Lower leg skin (tissue), 4 donors: ENCODE results near the gene CRIP1. TPM values are rescaled to one million over a fixed set of nuclear protein-coding genes. Genes with fewer than 3 reads are reported as not detected.

Experiments used
- DNase-seq, 2 donors: peaks; one replicate each; pipeline ENCODE4 v3.0.0-alpha.2; 2019; ENCODE audit warnings: low spot score in 2 of 2
- H3K4me3 ChIP-seq: fragments of 200-600 bp; sonication (generic); 2 replicates; pipeline ENCODE4 v1.5.1; 2017; ENCODE audit warnings: mild to moderate bottlenecking, low read depth; ENCODE audit not compliant: poor library complexity, severe bottlenecking
- POLR2A ChIP-seq, 2 donors: fragments of 450-650 bp; IDR thresholded peaks; one replicate each; pipeline ENCODE4 v1.6.1; 2016 to 2017; ENCODE audit warnings: antibody characterized with exemption in 2 of 2, mild to moderate bottlenecking in 1 of 2, moderate library complexity in 1 of 2
- WGBS, 2 donors: methylation state at CpG; one replicate each; pipeline ENCODE4 v1.1.5; 2018; 5-methylcytosine and 5-hydroxymethylcytosine counted together
- intact Hi-C: fragments of 100-400 bp; cut with DNase I; formaldehyde crosslinking; loops from one replicate; pipeline ENCODE4 v1.15.0; 2023; ENCODE audit warnings: low total_unique reads
- total RNA-seq, 4 donors: library from RNA; depleted of rRNA; stranded (reverse); fragments of >200 nt; gene quantifications; one replicate each; pipeline ENCODE4 v1.1.0, GENCODE V29; 2016
- TF ChIP-seq, protein P1 (sequence below), 3 donors: fragments of 450-650 bp; IDR thresholded peaks; one replicate each; pipeline ENCODE4 v1.5.1; 2016; ENCODE audit warnings: antibody characterized with exemption in 3 of 3, mild to moderate bottlenecking in 3 of 3, moderate library complexity in 2 of 3

CRIP1 gene
- total RNA-seq, 4 donors from 2014 or later, result 13.1 to 103 (median 63.2) TPM

DNA sequence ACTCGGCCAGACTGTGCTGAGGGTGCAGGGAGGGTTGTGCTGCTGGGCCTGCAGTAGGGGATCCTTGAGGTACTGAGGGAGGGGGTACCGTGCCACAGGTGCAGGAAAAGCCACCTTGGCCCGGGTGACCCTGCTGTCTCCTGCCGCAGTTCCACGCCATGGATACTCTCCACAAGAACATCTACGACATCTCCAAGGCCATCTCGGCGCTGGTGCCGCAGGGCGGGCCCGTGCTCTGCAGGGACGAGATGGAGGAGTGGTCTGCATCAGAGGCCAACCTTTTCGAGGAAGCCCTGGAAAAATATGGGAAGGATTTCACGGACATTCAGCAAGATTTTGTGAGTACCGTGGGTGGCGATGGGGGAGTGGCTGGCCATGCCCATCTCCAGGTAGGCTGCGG lies 26.1 kb upstream of the CRIP1 start:
- no peak for DNase-seq
- TF ChIP-seq, protein P1, sequence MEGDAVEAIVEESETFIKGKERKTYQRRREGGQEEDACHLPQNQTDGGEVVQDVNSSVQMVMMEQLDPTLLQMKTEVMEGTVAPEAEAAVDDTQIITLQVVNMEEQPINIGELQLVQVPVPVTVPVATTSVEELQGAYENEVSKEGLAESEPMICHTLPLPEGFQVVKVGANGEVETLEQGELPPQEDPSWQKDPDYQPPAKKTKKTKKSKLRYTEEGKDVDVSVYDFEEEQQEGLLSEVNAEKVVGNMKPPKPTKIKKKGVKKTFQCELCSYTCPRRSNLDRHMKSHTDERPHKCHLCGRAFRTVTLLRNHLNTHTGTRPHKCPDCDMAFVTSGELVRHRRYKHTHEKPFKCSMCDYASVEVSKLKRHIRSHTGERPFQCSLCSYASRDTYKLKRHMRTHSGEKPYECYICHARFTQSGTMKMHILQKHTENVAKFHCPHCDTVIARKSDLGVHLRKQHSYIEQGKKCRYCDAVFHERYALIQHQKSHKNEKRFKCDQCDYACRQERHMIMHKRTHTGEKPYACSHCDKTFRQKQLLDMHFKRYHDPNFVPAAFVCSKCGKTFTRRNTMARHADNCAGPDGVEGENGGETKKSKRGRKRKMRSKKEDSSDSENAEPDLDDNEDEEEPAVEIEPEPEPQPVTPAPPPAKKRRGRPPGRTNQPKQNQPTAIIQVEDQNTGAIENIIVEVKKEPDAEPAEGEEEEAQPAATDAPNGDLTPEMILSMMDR (IDR thresholded peaks at IDR 0.05), result no peak
- no peak for TF ChIP-seq POLR2A (IDR thresholded peaks at IDR 0.05)
- no peak overlapping the region for H3K4me3 ChIP-seq
- intact Hi-C loops, result no loop called here
- WGBS, 2 donors, result 92 to 95% methylated on average over 14 to 17 of the region's 17 CpGs

DNA sequence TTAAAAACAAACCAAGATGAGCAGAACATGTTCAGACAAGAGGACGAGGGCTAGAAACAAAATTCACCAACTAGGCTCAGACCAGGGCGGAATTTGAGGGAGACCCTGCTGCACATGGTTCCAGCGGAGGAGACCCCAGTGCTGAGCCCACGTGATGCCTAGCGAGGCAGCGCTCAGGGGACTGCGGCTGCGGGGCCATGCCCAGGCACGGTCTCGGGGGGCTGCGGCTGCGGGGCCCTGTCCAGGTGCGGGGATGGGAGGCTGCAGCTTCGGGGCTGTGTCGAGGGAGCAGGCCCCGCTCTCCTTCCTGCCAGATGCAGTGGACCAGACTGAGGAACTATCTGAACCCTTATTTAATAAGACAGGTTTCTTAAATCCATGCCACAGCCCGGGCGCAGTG lies 24.8 kb upstream of the CRIP1 start:
- intact Hi-C loops, result no loop called here
- TF ChIP-seq, protein P1 (IDR thresholded peaks at IDR 0.05), result no peak
- no peak for TF ChIP-seq POLR2A (IDR thresholded peaks at IDR 0.05)
- 93 to 95% methylated on average over 12 to 18 of the region's 18 CpGs for WGBS, 2 donors
- H3K4me3 ChIP-seq, result no peak overlapping the region
- DNase-seq, result no peak

DNA sequence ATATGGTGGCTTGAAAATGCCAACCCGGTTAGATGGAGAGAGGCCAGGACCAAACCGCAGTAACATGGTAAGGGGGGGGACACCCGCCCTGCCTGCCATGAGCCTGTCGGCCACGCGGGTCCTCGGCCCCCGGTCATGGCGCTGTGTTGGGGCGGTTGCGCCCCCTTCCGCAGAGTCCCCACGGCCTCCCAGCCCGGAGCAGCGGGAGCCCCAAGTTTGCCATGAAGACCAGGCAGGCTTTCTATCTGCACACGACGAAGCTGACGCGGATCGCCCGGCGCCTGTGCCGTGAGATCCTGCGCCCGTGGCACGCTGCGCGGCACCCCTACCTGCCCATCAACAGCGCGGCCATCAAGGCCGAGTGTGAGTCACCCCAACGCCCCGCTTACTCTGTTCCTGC lies 22.2 kb upstream of the CRIP1 start:
- DNase-seq, result no peak
- TF ChIP-seq, protein P1 (IDR thresholded peaks at IDR 0.05), result no peak
- no peak for TF ChIP-seq POLR2A (IDR thresholded peaks at IDR 0.05)
- intact Hi-C loops, result no loop called here
- no peak overlapping the region for H3K4me3 ChIP-seq
- 92 to 93% methylated on average over 33 of the region's 33 CpGs for WGBS, 2 donors

DNA sequence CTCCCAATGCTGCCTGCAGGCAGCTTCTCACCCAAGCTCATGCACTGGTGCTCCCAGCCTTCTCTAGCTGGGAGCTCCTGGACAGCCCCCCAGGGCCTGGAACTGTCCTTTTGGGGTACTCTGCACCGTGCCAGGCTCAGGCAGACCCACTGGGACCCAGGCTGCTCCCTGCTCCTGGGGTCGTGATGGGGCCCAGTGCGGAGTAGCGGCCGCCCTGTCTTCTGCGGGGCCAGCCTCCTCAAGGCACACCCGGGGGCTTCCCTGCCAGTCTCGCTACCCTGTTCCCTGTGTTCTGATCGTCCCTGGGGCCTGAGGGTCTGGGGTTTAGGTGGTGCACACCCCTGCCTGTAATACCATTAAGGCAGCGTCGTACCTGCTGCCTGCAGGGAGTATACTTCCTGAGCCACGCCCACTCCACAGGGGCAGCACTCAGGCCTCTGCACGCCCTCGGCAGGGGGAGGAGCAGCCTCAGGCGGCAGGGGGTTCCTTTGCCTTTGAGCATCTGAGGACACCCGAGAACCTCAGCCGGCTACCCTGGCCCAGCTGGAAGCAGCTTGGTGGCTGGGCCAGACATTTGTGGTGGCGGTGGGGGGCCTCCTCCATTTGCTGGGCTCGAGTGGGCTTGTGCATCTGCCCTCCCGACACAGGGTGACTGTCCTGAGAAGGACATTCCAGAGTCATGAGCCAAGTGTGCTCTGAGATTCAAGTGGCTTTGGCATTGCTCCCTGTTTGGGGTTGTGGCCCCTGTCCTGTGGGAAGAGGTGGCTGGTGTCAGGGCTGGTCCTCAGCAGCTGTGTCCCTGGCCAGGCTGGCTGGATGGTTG lies 21.3 kb upstream of the CRIP1 start:
- no peak for DNase-seq
- intact Hi-C loops, result no loop called here
- TF ChIP-seq, protein P1 (IDR thresholded peaks at IDR 0.05), result no peak
- TF ChIP-seq POLR2A (IDR thresholded peaks at IDR 0.05), result no peak
- 75 to 81% methylated on average over 15 to 16 of the region's 20 CpGs for WGBS, 2 donors
- no peak overlapping the region for H3K4me3 ChIP-seq

DNA sequence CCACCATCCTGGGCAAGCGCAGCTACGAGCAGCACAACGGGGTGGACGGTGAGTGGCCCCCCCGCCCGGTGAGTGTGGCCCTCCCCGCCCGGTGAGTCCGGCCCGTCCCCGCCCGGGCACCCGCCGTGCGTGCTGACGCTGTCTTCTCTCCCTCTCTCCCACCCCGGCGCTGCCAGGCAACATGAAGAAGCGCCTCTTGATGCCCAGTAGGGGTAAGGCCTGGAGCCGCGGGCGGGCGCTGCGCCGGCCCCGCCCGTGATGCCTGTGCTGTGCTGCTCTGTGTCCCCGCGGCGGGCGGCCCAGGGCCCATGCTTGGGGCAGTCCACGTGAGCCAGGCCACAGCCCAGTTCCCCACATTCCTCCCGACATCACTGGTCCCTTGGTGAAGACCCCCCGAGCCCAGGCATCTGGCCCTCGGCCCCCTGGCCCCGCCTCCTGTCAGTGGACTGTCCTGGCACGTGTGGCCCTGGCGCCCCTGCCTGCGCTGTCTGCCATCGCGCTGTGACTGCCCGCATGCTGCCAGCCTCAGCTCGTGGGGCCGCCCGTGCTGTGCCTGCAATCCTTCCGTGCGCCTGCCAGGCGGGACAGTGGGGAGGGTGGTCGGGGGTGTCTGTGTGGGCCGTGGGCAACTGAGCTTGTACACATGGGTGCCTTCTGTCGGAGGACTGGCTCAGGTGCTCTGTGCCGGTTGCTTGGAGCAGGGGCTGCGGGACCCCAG lies 20.0 kb upstream of the CRIP1 start:
- 84 to 89% methylated on average over 50 to 53 of the region's 53 CpGs for WGBS, 2 donors
- H3K4me3 ChIP-seq, result no peak overlapping the region
- TF ChIP-seq, protein P1 (IDR thresholded peaks at IDR 0.05), result no peak
- no peak for TF ChIP-seq POLR2A (IDR thresholded peaks at IDR 0.05)
- intact Hi-C loops, result no loop called here
- no peak for DNase-seq
